HEK293 (cell line): ENCODE measurements around the gene ASF1B.

Experiments
- CTCF ChIA-PET: fragments of 350-600 bp; formaldehyde crosslinking; extraction: SDS; loops from one replicate; lab custom pipeline; 2021; ENCODE audit warnings: antibody characterized with exemption; lab: Yijun Ruan, JAX
- POLR2A ChIA-PET: fragments of 300-600 bp; formaldehyde crosslinking; extraction: SDS; loops from one replicate; lab custom pipeline; 2020; ENCODE audit warnings: antibody characterized with exemption, inconsistent platforms; lab: Yijun Ruan, JAX
- H3K27ac ChIP-seq: fragments of 200-500 bp; sonication (Bioruptor generic); 2 replicates; pipeline ENCODE4 v1.5.1; 2014; ENCODE audit warnings: low read depth, low read length, control low read depth, inconsistent platforms; ENCODE audit errors: extremely low read depth
- H3K36me3 ChIP-seq, 2 experiments: fragments of 200-500 bp in 1 of 2; sonication (Bioruptor generic) in 1 of 2; 1 replicate in 1 of 2; 2 replicates in 1 of 2; pipeline ENCODE4 v1.5.1; 2014 to 2017; ENCODE audit warnings: inconsistent platforms in 2 of 2, low read length in 2 of 2; ENCODE audit not compliant: control insufficient read depth in 2 of 2, insufficient read depth in 1 of 2
- H3K4me1 ChIP-seq: fragments of 200-500 bp; sonication (Bioruptor generic); 2 replicates; pipeline ENCODE4 v1.5.1; 2014; ENCODE audit warnings: mild to moderate bottlenecking, low read length, inconsistent platforms; ENCODE audit not compliant: control insufficient read depth, insufficient read depth
- H3K4me3 ChIP-seq: 2 replicates; pipeline ENCODE4 v1.5.1; 2011; ENCODE audit warnings: low read depth, mild to moderate bottlenecking, control low read depth, low read length, moderate library complexity
- H3K9me3 ChIP-seq: fragments of 200-500 bp; sonication (Bioruptor generic); 2 replicates; pipeline ENCODE4 v1.5.1; 2014; ENCODE audit warnings: low read depth, low read length, inconsistent platforms; ENCODE audit not compliant: control insufficient read depth, insufficient read depth
- FEZF1 ChIP-seq: fragments of 450-650 bp; formaldehyde crosslinking; IDR thresholded peaks from 2 replicates; pipeline ENCODE4 v1.5.1; 2016; ENCODE audit warnings: missing biosample characterization, missing genetic modification characterization
- HOXC10 ChIP-seq: sonication (generic); formaldehyde crosslinking; IDR thresholded peaks from 2 replicates; pipeline ENCODE4 v1.8.1; 2023; ENCODE audit warnings: mild to moderate bottlenecking, missing genetic modification reagents
- IKZF3 ChIP-seq: fragments of 450-650 bp; IDR thresholded peaks from 2 replicates; pipeline ENCODE4 v1.5.0; 2018; ENCODE audit warnings: missing biosample characterization, mild to moderate bottlenecking, missing genetic modification characterization, moderate library complexity
- MYNN ChIP-seq: fragments of 450-650 bp; formaldehyde crosslinking; IDR thresholded peaks from 2 replicates; pipeline ENCODE4 v1.5.1; 2016; ENCODE audit warnings: missing biosample characterization, missing genetic modification characterization, borderline replicate concordance
- REPIN1 ChIP-seq: fragments of 450-650 bp; formaldehyde crosslinking; IDR thresholded peaks from 2 replicates; pipeline ENCODE4 v1.5.1; 2017; ENCODE audit warnings: missing biosample characterization, missing genetic modification characterization, low read depth
- SCRT1 ChIP-seq: fragments of 450-650 bp; formaldehyde crosslinking; IDR thresholded peaks from 2 replicates; pipeline ENCODE4 v1.5.1; 2016; ENCODE audit warnings: missing biosample characterization, missing genetic modification characterization, borderline replicate concordance
- YY1 ChIP-seq: fragments of 450-650 bp; formaldehyde crosslinking; IDR thresholded peaks from 2 replicates; pipeline ENCODE4 v1.5.1; 2018; ENCODE audit warnings: missing biosample characterization, missing genetic modification characterization
- ZNF169 ChIP-seq: fragments of 450-650 bp; formaldehyde crosslinking; IDR thresholded peaks from 2 replicates; pipeline ENCODE4 v1.5.1; 2016; ENCODE audit warnings: missing biosample characterization, missing genetic modification characterization
- ZNF19 ChIP-seq: fragments of 450-650 bp; formaldehyde crosslinking; IDR thresholded peaks from 2 replicates; pipeline ENCODE4; 2016; ENCODE audit warnings: missing biosample characterization, missing genetic modification characterization, low read depth
- ZNF311 ChIP-seq: fragments of 450-650 bp; formaldehyde crosslinking; IDR thresholded peaks from 2 replicates; pipeline ENCODE4 v1.5.1; 2017; ENCODE audit warnings: missing biosample characterization, missing genetic modification characterization, borderline replicate concordance
- ZNF404 ChIP-seq: fragments of 450-650 bp; formaldehyde crosslinking; IDR thresholded peaks from 2 replicates; pipeline ENCODE4 v1.5.1; 2017; ENCODE audit warnings: missing biosample characterization, missing genetic modification characterization
- ZNF426 ChIP-seq: fragments of 450-650 bp; formaldehyde crosslinking; IDR thresholded peaks from 2 replicates; pipeline ENCODE4 v1.5.1; 2017; ENCODE audit warnings: missing biosample characterization, missing genetic modification characterization, mild to moderate bottlenecking, inconsistent platforms, moderate library complexity
- ZNF501 ChIP-seq: fragments of 450-650 bp; formaldehyde crosslinking; IDR thresholded peaks from 2 replicates; pipeline ENCODE4 v1.5.1; 2016; ENCODE audit warnings: missing biosample characterization, missing genetic modification characterization
- ZNF561 ChIP-seq: fragments of 450-650 bp; IDR thresholded peaks from 2 replicates; pipeline ENCODE4 v1.5.1; 2018; ENCODE audit warnings: missing biosample characterization, missing genetic modification characterization, borderline replicate concordance
- ZNF747 ChIP-seq: fragments of 450-650 bp; formaldehyde crosslinking; IDR thresholded peaks from 2 replicates; pipeline ENCODE4 v1.5.1; 2016; ENCODE audit warnings: missing biosample characterization, missing genetic modification characterization
- TF ChIP-seq, protein P1 (sequence below): fragments of 450-650 bp; formaldehyde crosslinking; IDR thresholded peaks from 2 replicates; pipeline ENCODE4 v1.5.1; 2016; ENCODE audit warnings: missing biosample characterization, missing genetic modification characterization
- TF ChIP-seq, protein P2 (sequence below): fragments of 450-650 bp; formaldehyde crosslinking; IDR thresholded peaks from 2 replicates; pipeline ENCODE4 v1.5.1; 2016; ENCODE audit warnings: missing biosample characterization, missing genetic modification characterization
- TF ChIP-seq, protein P3 (sequence below): fragments of 450-650 bp; formaldehyde crosslinking; IDR thresholded peaks from 2 replicates; pipeline ENCODE4 v1.5.1; 2016; ENCODE audit warnings: missing biosample characterization, missing genetic modification characterization

Gene ASF1B

DNA sequence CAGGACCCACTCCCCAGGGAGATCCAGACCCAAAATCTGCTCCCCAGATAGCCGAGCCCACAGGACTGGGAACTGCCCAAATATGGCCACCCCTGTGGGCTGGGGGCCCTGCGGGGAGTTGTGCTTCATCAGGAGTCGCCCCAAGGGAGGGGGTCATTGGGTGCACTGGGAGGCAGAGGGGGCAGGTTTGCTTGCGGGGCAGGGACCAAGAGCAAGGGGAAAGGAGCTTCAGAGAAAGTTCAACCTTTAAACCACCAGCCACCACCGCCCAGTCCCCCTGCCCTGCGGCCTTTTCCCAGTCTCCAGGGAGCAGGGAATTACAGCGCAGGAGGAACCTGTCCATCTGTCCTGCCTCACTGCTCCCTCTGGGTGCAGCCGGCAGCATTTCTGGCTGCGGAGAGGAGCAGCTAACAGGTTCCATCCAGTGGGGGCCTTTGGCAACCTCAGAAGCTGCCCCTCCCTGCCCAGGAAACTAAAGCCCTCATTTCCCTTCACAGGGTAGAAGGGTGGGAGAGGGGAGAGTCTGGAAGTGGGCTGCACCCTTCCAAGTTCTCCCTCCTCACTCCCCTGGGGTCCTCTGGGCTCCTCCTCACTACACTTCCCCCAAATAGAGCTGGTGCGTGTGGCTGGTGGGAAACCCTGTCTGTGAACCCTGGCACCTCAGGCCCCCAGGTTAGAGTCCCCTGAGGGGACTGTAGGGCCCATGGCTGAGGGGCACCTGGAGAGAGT lies 13.8 kb upstream of the ASF1B start:
- no peaks in the 10 kb centered on the region for H3K9me3 ChIP-seq
- no peak overlapping the region for H3K27ac ChIP-seq
- ChIA-PET POLR2A (interaction anchor here (0.6 to 0.9 kb wide), 2 partner anchors 11 to 255 kb away, joined by 3 to 4 read pairs; no protein-coding TSS in a partner anchor), CTCF (interaction anchor here (3.4 kb wide), 1 partner anchor 198 kb away, joined by 17 read pairs; no protein-coding TSS in a partner anchor)
- no peak for TF ChIP-seq YY1 (tag by site-specific recombination)
- peak; percentile 16; the same call in 1 of the 2 replicates for TF ChIP-seq IKZF3 (tag by site-specific recombination)
- TF ChIP-seq, all 188 proteins: peak for 1
- Histone ChIP-seq H3K4me1 (no peaks in the 10 kb centered on the region), H3K4me3 (no peak overlapping the region), H3K36me3 (peaks cover 0 to 28% of the 10 kb centered on the region in 2 experiments; a peak in 2 of 3 replicates)

DNA sequence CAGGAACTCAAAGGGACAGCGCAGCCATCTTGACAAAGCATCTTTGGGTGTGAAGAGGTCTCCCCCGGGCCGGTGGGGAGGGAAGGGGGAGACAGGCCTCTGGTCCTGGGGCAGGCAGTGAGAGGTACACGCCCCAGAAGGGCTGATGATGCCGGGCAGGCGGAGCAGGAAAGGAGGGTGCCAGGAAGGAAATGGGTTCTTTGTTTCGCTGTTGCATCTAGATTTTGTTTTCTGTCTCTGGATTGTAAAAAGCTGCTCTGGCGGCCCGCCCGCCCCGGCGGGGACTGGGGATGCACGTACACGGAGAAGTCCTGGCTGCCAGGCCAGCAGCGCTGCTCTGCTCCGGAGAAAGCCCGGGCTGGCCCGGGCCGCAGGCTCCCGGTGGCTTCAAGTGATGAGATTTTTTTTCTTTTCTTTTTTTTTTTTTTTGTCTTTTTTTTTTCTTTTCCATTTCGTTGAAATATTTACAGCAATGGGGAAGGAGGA lies 13.2 kb upstream of the ASF1B start:
- TF ChIP-seq ZNF561 (tag by site-specific recombination) (no peak), ZNF501 (tag by site-specific recombination) (no peak)
- TF ChIP-seq, protein P1, sequence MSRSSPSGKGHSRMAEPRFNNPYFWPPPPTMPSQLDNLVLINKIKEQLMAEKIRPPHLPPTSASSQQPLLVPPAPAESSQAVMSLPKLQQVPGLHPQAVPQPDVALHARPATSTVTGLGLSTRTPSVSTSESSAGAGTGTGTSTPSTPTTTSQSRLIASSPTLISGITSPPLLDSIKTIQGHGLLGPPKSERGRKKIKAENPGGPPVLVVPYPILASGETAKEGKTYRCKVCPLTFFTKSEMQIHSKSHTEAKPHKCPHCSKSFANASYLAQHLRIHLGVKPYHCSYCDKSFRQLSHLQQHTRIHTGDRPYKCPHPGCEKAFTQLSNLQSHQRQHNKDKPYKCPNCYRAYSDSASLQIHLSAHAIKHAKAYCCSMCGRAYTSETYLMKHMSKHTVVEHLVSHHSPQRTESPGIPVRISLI (tag by site-specific recombination), result peak; percentile 62; the same call in 1 of the 2 replicates
- TF ChIP-seq, protein P2, sequence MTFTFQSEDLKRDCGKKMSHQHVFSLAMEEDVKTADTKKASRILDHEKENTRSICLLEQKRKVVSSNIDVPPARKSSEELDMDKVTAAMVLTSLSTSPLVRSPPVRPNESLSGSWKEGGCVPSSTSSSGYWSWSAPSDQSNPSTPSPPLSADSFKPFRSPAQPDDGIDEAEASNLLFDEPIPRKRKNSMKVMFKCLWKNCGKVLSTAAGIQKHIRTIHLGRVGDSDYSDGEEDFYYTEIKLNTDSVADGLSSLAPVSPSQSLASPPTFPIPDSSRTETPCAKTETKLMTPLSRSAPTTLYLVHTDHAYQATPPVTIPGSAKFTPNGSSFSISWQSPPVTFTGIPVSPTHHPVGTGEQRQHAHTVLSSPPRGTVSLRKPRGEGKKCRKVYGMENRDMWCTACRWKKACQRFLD (tag by site-specific recombination), result no peak
- CTCF ChIA-PET, result interaction anchor here (3.4 kb wide), 1 partner anchor 199 kb away, joined by 17 read pairs; no protein-coding TSS in a partner anchor
- no peak overlapping the region for H3K27ac ChIP-seq
- peaks cover 0 to 23% of the 10 kb centered on the region in 2 experiments; a peak in 2 of 3 replicates for H3K36me3 ChIP-seq
- no peaks in the 10 kb centered on the region for H3K4me1 ChIP-seq
- no peak overlapping the region for H3K4me3 ChIP-seq
- no peaks in the 10 kb centered on the region for H3K9me3 ChIP-seq
- POLR2A ChIA-PET, result interaction anchor here (0.6 kb wide), 1 partner anchor 10 kb away, joined by 4 read pairs; no protein-coding TSS in a partner anchor

DNA sequence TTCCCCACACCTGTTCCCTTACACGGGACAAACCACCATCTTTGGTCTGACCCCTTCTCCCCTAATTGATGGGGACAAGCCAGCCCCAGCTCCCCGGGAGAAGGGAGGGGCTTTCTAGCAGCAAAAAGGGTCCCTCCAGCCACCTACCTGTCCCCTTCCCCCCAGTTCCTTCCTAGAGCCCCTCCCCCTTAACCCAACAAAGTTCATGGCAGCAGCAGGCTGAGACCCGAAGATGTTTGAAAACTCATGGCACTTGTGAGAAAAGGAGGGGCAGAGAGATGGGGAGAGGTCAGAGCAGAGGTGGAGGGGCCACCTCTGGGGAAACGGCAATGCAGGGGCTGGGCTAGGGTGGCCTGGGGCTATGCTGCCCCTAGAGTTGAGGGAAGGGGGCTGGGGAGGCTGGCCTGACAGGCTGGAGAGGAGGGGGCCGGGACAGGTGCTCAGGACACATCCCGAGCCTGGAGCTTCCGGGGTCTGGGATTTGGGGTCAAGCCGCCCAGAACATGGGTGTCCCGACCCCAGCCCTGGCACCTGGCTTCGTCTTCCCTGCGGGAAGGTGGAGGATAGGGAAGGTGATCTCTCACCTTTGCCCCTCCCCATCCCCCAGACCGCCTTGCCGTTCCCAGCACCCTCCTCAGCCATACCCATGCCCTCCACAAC lies 12.5 kb upstream of the ASF1B start:
- H3K4me1 ChIP-seq, result no peaks in the 10 kb centered on the region
- no peak overlapping the region for H3K27ac ChIP-seq
- no peak overlapping the region for H3K4me3 ChIP-seq
- H3K36me3 ChIP-seq, result peaks cover 0 to 19% of the 10 kb centered on the region in 2 experiments; a peak in 2 of 3 replicates
- no peaks in the 10 kb centered on the region for H3K9me3 ChIP-seq
- POLR2A ChIA-PET, result interaction anchor here (1.2 to 1.6 kb wide), 2 partner anchors 12 to 200 kb away, joined by 3 to 14 read pairs; partner anchors contain the start of gene ASF1B
- CTCF ChIA-PET, result interaction anchor here (0.6 to 3.7 kb wide), 6 partner anchors 12 to 269 kb away, joined by 3 to 26 read pairs (median 4); partner anchors contain the start of gene ASF1B
- TF ChIP-seq ZNF169 (tag by site-specific recombination) (no peak), SCRT1 (no peak), ZNF747 (tag by site-specific recombination) (no peak), ZNF311 (no peak), ZNF426 (tag by site-specific recombination) (no peak), ZNF404 (no peak), HOXC10 (CRISPR knock-in tag) (no peak), REPIN1 (tag by site-specific recombination) (no peak), MYNN (tag by site-specific recombination) (no peak), FEZF1 (tag by site-specific recombination) (no peak), ZNF19 (no peak)
- TF ChIP-seq, protein P3, sequence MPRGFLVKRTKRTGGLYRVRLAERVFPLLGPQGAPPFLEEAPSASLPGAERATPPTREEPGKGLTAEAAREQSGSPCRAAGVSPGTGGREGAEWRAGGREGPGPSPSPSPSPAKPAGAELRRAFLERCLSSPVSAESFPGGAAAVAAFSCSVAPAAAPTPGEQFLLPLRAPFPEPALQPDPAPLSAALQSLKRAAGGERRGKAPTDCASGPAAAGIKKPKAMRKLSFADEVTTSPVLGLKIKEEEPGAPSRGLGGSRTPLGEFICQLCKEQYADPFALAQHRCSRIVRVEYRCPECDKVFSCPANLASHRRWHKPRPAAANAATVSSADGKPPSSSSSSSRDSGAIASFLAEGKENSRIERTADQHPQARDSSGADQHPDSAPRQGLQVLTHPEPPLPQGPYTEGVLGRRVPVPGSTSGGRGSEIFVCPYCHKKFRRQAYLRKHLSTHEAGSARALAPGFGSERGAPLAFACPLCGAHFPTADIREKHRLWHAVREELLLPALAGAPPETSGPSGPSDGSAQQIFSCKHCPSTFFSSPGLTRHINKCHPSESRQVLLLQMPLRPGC (tag by site-specific recombination), result no peak
